DMS114 treated with DMSO at 0.1 percent for 48 hours (cell line): ENCODE data around the gene SEMA3F.

Experiments
- DNase-seq: peaks from one replicate; lab custom pipeline; 2025; ENCODE audit not compliant: unreplicated experiment; lab: John Stamatoyannopoulos, UW

Gene SEMA3F

GRCh38 chr3:50132421-50133282 lies 22.5 kb upstream of the SEMA3F start:
- no peak for DNase-seq

- DNase-seq: no peak
These were observed 21.9 kb upstream of the SEMA3F start for GRCh38 chr3:50133283-50133615.

- DNase-seq: no peak
These were observed 20.8 kb upstream of the SEMA3F start for GRCh38 chr3:50134367-50134766.

- DNase-seq: no peak
These were observed 19.2 kb upstream of the SEMA3F start for GRCh38 chr3:50135964-50136363.

DNA sequence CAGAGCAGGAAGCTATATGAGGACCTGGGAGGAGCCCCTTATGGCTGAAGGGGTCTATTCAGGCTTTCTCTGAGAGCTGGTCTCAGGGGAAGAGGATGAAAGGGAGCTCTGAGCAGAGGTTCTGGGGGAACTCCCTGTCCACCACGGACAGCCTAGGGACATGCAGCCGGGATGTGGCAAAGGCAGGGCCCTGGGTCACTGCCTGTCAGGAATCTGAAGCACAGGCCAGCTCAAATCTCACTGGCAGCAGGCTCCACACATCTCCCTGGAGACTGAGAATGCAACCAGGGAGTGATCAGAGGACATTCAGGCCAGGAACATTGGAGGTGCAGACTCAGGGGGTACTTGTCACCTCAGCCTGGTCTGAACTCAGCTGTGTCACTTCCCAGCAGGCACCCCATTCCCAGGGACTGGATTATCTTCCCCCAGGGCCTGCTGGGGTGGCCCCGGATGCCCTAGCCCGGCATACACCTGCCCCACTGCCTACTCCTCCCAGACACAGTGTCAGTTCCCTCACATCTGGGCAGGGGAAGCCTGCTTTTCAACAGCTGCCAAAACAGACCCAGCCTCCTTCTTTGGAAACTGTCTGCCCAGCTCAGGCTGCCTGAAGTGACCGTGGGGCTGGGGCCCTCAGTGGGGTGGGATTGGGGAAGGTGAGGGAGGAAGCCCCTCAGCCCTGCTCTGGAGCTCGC lies 18.3 kb upstream of the SEMA3F start:
- no peak for DNase-seq

- no peak for DNase-seq
These were observed 17.6 kb upstream of the SEMA3F start for GRCh38 chr3:50137531-50137930.

DNA sequence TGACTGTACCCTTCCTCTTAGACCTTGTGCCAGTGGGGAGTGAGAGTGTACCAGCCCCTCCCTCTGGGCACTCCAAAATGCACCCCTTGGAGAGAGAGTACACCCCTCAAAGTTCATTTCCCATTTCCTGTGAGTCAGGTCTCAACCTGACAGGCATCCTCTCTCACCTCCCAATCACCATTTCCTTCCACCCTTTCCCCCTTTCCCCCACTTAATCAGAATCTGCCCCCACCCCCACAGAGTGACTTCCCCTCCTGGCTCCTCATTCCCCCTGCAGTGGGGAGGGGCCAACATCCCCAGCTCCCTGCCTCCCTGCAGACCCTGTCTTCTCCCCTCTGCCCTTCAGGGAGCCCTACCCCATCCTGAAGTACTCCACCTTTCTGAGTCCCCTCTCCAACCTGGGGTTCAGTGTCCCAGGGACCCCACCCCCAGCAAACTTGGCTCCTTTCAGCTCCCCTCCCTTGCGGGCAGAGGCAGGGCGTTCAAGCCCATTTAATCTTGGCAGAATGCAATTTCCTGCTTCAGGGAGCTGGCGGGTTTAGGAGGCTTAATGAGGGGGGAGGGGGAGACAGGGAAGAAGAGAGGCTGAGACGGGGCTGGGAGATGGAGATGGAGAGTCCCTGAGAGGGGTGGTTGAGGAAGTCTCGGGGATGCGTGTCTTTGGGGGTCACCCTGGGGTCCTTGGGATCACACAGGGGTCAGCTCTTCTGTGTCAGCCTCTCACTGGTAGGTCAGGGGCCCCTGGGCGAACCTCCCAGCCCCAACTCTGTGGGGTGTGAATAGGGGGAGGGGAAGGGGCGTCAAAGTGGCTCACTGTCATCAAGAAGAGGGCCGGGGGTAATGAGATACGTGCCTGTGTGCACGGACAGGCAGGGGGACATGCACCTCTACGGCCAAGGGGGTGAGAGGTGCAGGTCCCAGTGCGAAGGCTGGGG lies 16.6 kb upstream of the SEMA3F start:
- DNase-seq: no peak

- DNase-seq: no peak
These were observed 15.8 kb upstream of the SEMA3F start for GRCh38 chr3:50139308-50139707.

DNA sequence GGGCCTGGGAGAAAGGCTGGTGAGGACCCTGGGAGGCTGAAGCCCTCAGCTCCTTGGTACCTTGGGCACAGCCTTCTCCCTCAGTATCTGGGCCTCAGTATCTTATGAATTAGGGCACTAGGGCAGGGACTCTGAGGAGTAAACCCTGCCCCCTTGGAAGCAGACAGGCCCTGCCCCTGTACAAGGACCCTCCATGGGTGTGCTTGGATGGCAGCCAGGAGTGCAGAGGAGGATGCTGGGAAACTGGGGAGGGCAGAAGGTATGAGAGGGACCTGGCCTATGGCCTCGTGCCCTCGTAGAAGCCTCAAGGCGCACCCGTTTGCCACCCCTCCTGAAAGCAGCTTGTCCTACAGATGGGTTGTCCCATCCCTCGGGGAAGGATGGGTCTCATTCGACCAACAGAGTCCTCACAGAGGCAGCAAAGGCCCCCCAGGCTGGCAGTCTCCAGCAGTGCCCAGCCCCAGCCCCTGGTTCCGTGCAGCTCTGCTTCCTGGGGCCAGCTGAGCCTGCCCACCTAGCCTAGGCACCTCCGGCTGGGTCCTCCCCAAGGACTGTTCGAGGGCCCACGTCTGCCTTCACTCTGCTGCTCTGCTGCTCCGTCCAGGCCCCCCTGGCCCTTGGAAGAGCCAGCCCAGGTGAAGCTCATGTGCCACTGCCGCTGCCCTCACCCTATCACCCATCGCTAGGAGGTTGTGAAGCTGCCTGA lies 15.3 kb upstream of the SEMA3F start:
- no peak for DNase-seq

DNA sequence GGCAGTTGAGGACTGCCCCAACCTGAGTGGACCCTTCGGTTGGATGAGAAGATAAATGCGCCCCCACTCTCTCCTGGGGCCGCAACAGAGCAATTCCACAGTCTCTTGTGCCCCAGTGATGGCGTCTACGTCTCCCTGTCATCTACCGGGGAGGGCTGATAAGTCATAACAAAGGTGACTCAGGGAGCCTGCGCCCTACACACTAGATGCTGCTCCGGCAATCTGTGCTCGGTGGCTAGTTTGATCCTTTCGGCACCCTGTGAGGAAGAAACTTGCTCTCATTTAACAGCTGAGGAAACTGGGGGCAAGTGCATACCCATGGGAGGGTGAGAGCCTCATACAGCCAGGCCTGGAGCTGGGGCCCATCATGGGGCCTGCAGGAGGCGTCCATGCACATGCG lies 14.1 kb upstream of the SEMA3F start:
- no peak for DNase-seq

DNA sequence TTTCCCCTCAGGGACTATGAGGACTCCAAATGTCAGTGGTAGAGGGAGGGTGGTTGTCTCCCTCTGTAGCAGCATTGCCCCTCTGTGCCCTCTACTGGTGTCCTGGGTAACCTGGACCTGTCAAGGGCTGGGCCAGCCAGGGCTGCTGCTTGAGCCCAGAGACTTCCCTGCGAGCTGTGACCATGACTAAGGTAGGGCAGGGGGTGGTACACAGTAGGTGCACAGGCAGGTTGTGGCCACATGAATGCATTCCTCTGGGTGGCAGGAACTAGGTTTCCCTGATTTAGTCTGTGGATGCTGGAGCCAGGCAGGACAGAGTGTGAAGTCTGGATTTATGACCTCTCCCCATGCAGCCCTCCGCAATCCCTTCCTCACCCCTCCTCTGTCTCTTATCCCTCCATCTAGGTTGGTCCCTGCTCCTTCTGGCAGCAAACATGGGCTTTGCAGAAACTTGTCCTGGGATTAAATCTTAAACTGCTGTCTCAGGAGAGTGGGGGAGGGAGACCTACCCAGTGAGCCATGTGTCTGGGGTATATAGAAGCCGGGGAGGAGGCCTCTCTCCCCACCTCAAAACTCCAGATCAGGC lies 8.7 kb upstream of the SEMA3F start:
- DNase-seq: no peak

GRCh38 chr3:50147016-50147415 lies 8.1 kb upstream of the SEMA3F start:
- no peak for DNase-seq

- DNase-seq: no peak
These were observed 7.7 kb upstream of the SEMA3F start for GRCh38 chr3:50147447-50147846.

DNA sequence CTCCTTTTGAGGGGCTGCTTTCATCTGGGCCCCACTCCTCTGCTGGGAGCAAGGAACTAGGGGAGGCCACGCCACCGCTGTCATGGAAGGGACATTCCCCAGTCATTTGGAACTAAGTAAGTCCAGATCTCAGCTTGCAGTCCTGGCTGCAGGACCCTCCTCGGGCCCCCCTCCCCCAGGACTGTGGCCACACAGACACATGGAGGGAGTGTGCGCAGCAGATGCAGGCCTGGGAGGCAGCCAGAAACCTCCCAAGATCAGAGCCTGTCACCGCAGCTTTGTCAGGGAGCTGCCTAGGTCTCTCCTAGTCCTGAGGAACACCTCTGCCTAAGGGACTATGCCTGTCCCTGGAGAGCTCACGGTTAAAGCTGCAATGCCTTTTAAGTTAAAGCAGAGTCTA lies 7.3 kb upstream of the SEMA3F start:
- DNase-seq: no peak

DNA sequence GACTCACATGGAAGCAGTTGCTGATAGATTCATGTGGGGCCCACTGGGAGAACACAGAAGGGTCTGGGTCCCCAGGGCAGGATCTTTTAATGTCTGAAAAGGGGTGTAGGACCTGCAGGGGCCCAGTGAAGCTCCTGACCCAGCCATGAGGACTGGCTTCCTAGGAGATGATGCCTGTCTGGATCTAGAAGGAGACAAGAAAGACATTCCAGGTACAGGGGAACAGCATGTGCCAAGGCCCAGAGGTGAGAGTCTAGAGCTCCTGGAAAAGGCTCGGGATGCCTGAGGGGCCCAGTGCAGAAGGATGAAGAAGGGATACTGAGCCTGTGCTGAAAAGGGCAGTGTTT lies 4.7 kb upstream of the SEMA3F start:
- no peak for DNase-seq

DNA sequence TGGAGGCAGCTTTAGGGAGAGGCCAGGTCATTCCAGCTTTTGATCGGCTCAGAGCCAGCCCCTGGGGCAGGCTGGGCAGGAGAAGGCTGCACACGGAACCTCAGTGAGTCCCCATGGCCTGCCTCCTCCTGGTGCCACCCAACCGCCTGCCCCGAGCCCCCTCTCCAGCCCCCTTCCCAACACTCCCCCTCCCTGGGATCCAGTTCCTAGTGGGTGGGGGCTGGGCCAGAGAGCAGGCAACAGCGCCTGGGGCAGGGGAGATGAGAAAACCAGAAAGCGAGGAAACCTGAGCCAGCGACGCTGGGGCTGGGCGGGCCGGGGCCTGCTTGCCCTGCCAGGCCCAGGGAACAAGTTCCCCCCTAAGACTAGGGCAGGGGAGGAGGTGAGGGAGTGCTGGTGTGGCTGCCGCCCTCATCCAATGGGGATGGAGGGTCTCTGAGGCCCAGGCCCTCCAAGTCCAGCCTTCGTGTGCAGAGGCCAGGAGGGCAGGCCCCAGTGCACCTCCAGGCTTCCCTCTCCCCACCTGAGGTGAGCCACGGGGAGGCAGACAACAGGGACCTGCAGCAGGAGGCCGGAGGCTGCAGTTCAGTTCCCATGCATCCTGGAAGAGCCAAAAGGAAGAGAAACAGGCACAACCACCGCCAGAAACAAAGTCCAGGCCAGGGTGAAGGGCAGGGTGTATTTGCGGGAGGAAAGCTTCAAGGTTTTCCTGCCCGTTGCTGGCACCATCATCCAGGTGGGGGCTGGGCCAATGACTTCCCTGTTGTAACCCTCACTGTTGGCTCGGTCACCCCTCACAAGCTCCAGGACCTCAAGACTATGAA lies 4.0 kb upstream of the SEMA3F start:
- DNase-seq: no peak

DNA sequence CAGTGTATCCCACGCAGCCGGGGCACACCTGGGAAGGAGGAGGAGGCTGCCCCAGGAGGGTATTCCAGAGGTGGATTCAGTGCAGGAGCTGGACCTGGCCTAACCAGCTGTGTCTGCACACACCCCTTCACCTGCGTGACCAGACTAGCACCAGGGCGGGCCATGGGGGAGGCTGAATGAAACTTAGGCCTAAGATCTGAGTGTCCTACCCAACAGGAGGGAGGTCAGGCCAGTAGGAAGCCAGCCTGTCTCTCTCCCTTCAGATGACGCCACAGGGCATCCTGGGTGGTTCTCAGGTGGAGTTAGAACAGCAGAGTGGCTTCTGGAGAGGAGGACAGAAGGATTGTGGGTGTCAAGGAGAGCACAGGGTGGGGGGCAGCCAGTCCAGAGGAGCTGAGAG lies 3.4 kb upstream of the SEMA3F start:
- DNase-seq: no peak

- DNase-seq: no peak
These were observed 1.2 kb upstream of the SEMA3F start for GRCh38 chr3:50153782-50154475.

DNA sequence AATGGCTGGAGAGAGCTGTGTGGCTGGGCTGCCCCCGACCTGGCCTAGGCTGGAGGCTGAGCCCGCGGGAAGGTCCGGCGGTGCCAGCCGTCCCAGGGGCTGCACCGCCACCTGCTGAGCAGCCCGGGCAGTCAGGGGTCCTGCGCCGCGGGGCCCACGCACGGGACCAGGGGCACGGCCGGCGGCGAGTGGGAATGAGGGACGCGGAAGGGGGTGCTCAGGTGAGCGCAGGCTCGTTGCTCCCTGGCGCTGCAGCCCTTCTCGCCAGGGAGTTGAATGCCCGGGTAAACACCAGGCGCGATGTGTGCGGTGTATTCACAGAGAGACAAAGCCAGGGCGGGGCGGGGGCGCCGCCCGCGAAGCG lies 666 bp upstream of the SEMA3F start:
- DNase-seq: no peak
